GM19372 (cell line): ENCODE data around the gene MOV10L1.
"Not testable (repeated sequence)": the region's sequence is repeated elsewhere in the genome, so short reads cannot be mapped to it uniquely, and the experiment has no call there.

ENCODE experiments used
- ATAC-seq: cut with Tn5 transposase; IDR thresholded peaks from one replicate; pipeline ENCODE4 v1.9.1; 2021; ENCODE audit warnings: mild to moderate bottlenecking, low read depth, moderate library complexity; ENCODE audit not compliant: unreplicated experiment

MOV10L1 gene

DNA sequence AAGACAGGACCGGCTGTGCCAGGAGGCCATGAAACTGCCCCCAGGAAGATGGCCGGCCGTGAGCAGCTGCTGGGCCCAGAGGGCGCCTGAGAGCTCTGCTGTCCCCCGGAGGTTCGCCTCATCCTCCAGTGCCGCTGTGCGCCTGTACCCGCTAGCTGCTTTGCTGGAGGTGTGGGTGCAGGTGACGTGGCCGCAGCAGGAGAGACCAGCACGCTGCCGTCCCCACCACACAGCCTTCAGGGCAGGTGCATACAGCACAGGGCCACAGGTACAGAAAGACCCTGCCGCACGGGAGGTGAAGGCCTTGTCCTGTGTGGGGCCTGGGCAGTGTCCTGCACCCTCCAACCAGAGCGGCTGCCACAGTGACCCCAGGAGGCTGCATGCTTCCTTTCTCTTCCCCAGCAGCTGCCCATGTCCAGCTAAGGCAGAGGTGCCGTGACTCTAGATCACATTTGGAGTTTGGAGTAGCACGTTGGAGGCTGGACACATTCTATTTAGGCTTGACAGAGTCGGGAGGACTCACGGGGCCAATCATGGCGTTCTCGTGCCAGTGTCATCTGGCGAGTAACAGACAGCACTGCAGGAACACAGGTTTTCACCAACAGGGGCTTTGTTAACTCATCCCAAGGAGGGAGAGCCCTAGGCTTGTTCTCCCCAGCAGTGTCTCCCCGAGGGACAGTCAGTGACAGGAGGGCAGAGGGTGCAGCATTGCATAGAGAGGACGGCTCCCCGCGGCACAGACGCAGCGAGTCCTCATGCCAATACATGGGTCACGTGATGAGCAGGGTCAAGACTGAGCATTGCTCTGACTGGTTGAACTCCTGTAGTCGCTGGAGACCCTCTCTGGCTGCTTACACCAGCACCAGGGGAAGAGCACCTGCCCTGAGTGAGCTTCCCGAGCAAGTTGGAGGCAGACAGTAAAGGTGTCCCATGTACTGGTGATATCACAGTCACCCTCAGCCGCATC, 62.0 kb downstream of the MOV10L1 start:
- no peak for ATAC-seq

DNA sequence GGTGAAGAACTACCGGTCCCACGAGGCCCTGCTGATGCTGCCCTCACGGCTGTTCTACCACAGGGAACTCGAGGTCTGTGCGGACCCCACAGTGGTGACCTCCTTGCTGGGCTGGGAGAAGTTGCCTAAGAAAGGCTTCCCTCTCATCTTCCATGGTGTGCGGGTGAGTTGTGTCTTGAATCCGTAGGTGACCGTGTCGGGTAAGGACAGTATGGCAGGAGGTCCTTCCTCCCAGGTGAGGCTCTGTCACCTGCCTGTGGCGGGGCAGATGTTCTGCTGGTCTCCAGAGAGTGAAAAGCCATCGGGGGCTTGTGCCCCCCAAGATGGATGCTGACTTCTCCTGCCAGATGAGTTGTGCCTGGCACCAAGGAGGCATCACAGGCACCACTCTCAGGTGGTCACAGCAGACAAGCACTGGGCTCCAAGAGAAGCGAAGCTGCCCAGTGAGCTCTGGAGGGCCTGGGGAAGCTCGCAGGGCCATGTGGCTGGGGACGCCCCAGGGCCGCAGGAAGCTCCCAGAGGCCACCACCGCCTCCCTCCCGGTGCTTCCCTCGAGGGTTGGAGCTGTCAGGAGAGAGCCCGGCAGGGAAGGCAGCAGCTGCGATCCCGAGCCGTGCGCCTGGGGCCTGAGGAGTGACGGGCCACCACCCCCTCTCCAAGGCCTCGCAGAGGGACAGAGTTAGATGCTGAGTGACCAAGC, 63.4 kb downstream of the MOV10L1 start:
- ATAC-seq: no peak

DNA sequence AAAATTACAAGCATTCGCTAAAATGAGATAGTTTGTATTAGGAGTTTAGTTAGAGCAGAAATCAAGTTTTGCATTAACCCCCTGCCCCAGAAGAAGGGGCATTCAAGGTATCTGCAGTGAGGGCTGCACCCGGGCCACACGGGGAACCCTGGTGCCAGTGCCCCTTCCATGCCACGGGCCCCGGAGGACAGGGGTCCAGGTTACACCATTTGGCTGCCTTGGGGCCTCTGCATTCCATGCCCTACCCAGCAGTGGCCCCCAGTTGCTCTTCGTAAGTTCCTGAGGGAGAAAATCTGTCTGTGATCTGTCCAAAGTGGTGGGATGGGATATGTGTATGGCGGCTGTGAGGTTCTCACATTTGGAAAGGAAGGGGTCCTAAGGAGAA, 63.9 kb downstream of the MOV10L1 start:
- no peak for ATAC-seq

DNA sequence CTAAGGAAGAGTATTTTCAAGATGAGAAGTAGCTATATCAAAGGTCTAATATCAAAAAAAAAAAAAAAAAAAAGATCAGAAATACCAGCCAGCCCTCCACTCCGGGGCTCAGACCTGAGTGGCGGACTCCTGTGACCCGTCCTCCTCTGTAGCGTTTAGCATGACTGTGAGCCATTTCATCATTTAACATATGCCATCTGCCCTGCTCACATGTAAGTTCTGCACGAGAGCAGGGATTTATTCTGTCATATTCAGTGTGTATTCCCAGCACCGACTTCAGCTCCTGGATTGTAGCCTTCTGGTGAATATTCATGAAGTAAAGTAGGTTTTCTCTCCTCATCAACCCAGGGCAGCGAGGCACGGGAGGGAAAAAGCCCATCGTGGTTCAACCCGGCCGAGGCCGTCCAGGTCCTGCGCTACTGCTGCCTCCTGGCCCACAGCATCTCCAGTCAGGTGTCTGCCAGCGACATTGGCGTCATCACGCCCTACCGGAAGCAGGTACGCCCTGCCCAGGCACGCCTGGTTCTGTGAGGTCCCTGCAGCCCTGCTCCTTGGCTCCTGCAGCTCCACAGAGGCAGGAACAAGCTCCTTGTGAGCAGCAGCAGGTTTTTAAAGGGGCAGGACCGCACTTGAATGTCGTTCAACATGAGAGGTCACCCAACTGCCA, 68.0 kb downstream of the MOV10L1 start:
- ATAC-seq: no peak

DNA sequence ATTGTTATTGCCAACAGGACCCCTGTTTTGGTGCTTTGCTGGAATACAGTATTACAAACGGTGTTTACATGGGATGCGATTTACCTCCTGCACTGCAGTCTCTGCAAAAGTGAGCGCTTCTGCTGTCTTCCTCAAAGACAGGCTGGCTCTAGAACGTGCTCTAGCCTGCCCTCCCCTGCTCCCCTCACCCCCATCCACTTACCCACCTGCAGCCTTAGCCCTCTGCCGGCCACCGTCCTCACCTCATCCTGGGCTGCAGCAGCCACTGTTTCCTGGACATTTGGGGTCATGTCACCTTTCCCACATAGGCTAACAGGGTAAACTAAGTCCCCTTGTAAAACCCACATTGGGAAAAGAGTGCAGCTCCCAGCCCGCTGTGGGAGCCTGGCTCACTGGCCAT, 71.1 kb downstream of the MOV10L1 start:
- ATAC-seq: no peak

DNA sequence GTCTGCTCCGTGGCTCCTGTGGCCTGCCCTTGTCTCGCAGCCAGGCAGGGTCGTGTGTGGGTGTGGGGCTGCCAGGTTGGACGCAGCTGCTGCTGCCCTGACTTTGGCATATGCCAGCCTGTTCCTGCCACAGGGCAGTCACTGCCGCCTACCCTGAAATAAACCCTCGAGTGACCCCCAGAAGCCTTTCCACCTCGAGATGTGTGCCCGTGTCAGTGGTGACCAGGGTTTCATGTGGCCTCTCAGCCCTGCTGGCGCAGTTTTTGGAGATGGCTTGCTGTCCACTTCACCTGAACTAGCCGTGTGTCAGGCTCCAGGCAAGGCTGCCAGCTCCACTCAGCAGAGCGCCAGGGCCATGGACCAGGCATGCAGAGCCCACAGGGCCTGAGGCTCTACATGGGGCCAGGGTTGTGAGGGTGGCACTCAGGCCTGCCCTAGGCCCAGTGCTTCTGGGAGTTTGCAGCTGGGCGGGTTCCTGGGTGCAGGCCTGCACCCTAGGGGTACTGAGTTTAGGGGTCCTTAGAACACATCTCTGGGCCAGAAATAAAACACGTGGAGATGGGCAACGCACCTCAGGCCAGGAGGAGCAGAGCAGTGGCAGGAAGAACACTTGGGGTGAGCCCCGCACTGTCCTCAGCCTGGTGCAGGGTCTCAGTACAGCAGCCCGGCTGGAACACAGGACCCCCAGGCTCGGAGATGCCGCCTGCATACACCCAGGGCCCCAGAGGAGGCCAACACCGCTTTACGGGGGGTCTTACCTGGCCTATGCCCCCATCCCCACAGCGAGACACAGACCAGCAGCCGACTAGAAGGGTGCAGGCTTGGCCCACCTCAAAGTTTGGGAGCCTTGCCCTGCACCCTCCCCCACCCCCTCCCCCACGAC, 71.9 kb downstream of the MOV10L1 start:
- no peak for ATAC-seq

DNA sequence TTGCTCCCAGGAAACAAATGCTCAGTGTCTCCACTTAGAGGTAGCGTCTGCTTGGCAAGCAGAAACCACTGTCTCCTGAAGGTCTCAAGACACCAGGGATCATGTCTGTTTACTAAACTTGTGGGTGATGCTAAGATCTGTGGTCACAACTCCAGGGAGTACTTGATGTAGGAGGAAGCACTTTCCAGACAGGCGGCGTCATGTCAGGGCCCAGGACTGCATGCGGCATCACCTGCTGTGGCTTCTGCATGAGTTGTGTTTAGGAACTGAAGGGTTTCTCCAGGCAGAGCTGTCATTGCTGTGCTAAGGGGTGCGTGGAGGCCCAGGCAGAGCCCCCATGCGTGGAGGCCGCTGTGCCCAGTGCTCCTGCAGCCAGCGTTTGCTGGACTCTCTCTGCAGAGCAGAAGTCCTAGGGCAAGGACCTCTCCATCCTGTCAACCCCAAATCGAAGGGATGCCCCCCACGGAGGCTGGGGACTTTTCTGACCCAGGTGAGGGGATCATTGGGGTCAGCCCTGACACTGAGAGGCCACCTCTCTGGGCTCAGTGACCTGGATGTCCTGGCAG, 72.7 kb downstream of the MOV10L1 start:
- no peak for ATAC-seq

DNA sequence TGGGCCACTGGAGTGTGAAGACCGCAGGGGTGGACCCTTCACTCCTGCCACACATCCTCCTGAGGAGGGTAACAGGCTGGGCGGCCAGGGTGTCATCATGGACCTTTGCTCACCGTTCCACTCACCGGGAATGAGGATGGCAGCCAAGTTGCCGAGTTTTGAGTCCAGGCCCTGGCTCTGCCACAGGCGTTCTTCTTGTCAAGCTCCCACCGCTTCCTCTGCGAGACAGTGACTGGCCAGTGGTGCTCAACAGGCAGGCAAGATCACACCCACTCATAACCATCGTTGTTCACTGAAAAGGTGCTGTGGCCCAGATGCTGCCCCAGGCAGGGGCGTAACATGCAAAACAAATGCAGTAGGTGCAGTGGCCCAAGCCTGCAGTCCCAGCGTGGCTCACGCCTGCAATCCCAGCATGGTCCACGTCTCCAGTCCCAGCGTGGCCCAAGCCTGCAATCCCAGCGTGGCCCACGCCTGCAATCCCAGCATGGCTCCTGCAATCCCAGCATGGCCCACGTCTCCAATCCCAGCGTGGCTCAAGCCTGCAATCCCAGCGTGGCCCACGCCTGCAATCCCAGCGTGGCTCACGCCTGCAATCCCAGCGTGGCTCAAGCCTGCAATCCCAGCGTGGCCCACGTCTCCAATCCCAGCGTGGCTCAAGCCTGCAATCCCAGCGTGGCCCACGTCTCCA, 75.8 kb downstream of the MOV10L1 start:
- no peak for ATAC-seq

DNA sequence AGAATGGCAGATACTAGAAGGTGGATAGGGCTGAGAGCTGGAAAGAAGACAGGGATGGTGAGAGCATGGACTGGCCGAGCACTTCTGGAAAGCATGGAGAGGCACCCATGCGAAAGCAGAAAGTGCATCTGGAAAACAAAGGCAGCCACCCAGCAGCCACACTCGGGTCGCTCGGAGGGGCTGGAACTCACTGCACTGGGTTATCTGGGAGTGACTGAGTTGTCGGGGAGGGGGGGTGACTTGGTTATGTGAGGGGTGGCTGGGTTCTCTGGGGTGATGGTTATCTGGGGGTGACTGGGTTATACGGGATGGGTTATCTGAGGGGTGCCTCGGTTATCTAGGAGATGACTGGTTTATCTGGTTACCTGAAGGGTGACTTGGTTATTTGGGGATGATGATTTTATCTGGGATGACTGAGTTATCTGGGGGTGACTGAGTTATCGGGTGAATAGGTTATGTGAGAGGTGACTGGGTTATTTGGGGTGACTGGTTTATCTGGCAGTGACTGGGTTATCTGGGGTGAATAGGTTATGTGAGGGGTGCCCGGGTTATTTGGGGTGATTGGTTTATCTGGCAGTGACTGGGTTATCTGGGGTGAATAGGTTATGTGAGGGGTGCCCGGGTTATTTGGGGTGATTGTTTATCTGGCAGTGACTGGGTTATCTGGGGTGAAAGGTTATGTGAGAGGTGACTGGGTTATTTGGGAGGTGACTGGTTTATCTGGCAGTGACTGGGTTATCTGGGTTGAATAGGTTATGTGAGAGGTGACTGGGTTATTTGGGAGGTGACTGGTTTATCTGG, 78.1 kb downstream of the MOV10L1 start:
- ATAC-seq: no peak

DNA sequence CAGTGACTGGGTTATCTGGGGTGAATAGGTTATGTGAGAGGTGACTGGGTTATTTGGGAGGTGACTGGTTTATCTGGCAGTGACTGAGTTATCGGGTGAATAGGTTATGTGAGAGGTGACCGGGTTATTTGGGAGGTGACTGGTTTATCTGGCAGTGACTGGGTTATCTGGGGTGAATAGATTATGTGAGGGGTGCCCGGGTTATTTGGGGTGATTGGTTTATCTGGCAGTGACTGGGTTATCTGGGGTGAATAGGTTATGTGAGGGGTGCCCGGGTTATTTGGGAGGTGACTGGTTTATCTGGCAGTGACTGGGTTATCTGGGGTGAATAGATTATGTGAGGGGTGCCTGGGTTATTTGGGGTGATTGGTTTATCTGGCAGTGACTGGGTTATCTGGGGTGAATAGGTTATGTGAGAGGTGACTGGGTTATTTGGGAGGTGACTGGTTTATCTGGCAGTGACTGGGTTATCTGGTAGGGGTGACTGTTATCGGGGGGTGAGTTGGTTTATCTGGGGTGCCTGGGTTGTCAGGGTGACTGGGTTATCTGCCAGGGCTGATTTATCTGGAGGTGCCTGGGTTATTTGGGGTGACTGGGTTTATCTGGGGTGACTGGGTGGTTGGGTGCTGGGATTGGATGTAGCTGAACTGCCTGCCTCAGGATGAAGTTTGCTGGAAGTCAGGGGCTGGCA, 78.8 kb downstream of the MOV10L1 start:
- ATAC-seq: not testable (repeated sequence)

DNA sequence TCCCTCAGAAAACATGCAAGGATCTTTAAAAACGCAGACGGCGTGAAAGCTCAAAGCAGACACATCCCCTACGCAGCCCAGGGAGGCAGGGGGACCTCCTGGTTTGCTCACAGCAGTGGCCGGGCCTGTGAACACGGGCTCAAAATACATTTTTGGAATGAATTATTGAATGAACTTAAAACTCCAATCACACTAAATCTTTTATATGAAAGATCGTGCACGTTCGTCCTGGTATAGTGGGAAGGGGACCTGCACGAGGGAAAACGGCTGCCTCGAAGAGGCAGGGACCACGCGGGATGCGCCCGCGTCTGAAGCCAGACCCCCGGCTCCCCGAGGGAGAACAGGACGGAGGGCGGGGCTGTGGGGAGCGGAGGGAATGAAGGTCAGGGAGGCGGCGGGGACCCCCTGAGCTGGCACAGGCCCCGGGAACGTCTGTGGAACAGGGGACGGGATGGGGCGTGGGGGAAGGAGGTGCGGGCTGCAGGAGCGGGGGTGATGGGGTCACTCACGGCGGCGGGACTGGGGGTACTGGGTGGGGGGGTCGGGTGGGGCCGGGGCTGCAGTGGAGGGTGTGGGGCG, 79.5 kb downstream of the MOV10L1 start:
- ATAC-seq: no peak

DNA sequence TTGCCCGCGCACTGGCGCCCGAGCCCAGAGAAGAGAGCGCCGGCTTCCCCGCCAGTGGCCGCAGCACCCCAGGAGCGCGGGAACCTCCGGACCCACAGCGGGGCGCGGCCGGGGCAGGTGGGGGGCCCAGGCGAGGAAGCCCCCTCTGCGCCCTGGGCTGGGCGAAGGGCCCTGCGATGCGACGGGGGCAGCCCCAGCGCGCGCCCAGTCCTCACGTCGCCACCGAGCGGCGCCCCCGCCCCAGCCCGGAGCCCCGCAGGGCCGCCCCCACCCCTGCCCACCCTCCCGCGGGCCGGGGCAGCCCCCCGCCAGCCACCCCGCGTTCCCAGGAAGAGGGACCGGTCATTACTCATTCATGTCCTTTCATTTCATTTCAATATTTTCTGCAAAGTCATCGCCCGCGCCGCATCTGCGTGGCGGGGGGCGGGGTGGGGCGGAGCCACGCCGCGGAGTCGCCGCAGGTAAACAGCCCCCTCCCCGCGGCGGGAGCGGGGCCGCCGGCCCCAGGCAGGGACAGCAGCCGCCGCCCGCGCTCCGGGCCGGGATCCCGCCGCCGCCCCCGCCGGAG, 80.1 kb downstream of the MOV10L1 start:
- no peak for ATAC-seq

DNA sequence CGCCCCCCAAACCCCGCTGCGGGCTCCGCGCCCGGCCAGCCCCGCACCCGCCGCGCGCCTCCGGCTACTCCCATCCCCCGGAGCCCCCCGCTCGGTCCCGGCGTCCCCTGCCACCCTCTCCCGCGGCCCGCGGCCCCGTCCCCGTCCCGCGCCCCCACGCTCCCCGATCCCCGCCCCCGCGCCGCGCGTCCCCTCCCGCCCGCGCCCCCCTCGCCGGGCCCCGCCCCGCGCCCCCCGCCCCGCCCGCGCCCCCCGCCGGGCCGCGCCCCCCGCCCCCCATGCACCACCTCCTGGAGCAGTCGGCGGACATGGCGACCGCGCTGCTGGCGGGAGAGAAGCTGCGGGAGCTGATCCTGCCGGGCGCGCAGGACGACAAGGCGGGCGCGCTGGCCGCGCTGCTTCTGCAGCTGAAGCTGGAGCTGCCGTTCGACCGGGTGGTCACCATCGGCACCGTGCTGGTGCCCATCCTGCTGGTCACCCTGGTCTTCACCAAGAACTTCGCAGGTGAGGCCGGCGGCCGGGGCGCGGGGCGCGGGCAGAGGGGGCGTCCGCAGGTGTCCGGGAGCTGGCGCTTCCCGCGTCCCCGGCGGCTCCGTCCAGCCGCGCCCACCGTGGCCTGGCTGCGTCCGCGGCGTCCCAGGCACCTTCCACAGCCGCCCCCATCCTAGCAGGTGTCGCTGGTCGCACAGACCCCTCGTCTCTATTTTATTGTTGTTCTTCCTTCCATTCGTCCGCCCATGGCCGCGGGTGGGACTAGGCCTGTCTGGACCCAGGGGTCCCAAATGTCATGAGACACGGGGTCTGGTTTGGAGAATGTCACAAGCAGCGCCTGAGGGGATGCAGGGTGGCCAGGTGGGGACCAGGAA, 80.9 kb downstream of the MOV10L1 start, which contains the start of gene PANX2:
Gene PANX2 (plus strand): TSS at position 279 of the 866 bp plus-strand sequence. CDS start 0 bp downstream, at position 279.
- no peak for ATAC-seq

DNA sequence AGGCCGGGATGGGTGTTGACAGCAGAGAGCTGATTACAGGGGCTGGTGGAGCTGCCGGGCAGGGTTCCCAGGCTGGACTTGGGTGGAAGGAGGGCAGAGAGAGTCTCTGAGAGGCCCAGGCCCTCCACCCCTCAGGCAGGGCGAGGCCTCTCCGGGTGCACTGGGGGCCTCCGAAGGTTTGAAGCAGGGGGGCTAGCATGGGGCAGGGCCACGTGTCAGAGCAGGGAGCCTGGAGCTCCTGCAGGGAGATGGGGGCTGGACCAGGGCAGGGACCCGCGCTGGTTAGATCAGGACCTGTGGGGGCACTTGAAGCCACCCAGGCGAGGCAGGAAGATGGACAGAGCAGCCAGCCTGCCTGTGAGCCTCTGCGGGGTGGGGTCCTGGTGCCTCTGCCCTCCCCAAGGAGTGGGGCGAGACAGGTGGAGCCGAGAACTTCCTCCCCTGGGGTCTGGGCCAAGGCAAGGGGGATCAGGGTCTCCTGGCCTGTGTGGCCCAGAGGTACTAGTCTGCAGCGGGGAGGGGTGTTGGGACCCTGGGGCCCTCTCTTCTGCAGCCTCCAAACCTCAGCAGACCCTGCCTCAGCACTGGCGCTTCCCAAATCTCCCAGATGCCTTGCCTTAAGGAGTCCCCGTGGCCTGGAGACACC, 81.6 kb downstream of the MOV10L1 start:
- no peak for ATAC-seq

DNA sequence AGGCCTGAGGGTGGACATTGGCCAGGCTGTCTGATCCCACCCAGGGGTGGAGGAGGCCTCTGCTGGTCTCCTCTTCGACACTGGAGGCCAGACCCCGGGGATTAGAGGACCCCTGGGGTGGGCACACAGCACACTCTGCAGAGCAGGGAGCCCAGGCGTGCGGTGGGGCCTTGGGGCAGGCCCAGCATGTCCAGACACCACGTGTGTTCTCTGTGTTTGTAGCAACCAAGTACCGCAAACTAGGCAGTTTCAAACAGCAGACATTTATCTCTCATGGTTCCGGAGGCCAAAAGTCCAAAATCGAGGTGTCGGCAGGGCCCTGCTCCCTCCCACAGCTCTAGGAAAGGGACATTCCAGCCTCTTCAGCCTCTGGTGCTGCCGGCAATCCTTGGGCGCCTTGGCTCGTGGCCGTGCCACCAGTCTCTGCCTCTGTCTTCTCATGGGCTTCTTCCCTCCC, 82.2 kb downstream of the MOV10L1 start:
- ATAC-seq: no peak
